Activated CD4-positive, alpha-beta memory T cell treated with anti-CD3 and anti-CD28 coated beads, Interleukin-2, amount 10 ng/mL, durations not matched to agents 7 days and 5 days (primary cell): ENCODE results near the gene RHOA. TPM values are rescaled to one million over a fixed set of nuclear protein-coding genes. Genes with fewer than 3 reads are reported as not detected.

Source experiments
- CTCF ChIA-PET: fragments of 350-600 bp; sonication (Branson Sonifier 250); formaldehyde crosslinking; loops from one replicate; lab custom pipeline; 2021; ENCODE audit warnings: antibody characterized with exemption, inconsistent platforms; lab: Charles Lee
- POLR2A ChIA-PET: fragments of 350-600 bp; sonication (Branson Sonifier 250); formaldehyde crosslinking; loops from one replicate; lab custom pipeline; 2021; ENCODE audit warnings: antibody characterized with exemption; lab: Charles Lee
- DNase-seq: peaks from one replicate; pipeline ENCODE4 v3.0.0-alpha.2; 2020
- H3K27ac Mint-ChIP-seq: one replicate; pipeline ENCODE4 v1.8.0; 2021; ENCODE audit warnings: mild to moderate bottlenecking, mixed read lengths
- H3K27me3 Mint-ChIP-seq: one replicate; pipeline ENCODE4 v1.8.0; 2021; ENCODE audit warnings: mixed read lengths
- H3K36me3 Mint-ChIP-seq: one replicate; pipeline ENCODE4 v1.8.0; 2021; ENCODE audit warnings: low read depth, mixed read lengths
- H3K4me1 Mint-ChIP-seq: one replicate; pipeline ENCODE4 v1.8.0; 2021; ENCODE audit warnings: mixed read lengths
- H3K4me3 Mint-ChIP-seq: one replicate; pipeline ENCODE4 v1.8.0; 2021; ENCODE audit warnings: mild to moderate bottlenecking, mixed read lengths
- H3K9me3 Mint-ChIP-seq: one replicate; pipeline ENCODE4 v1.8.0; 2021; ENCODE audit warnings: mixed read lengths
- total RNA-seq, 2 experiments: library from RNA; stranded (reverse); gene quantifications; one replicate each; pipeline ENCODE4 v1.2.3, GENCODE V29; 2021

Gene RHOA
- total RNA-seq = 100 to 1,000 TPM; 504 to 505 TPM

DNA sequence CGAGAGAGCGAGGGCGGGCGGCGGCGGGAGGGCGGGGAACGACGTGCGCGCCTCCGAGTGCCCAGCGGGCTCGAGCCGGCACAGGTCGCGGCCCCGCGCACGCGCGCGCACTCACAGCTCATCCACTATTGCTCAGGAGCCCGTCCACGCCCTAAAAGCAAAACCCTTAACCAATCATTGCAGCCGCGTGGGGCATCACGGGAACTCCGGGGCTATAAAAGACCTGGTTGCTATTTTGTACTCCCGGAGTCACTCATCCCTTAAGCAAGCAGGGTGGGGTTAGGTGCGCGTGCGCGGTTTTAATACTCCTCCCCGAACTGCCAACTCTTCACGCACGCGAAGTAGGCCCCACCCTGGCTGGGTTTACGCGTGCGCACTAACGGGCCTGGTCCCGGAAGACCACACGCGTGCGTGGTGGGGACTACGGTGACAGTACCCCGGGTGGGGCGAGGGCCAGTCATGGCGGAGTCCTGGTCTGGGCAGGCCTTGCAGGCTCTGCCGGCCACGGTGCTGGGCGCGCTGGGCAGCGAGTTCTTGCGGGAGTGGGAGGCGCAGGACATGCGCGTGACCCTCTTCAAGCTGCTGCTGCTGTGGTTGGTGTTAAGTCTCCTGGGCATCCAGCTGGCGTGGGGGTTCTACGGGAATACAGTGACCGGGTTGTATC is at the start of gene RHOA, which contains the start of gene TCTA:
Gene RHOA, minus strand, starts transcription at position 9 of the 664 bp plus-strand sequence. CDS start 36,387 bp downstream, outside the sequence.
Gene TCTA, plus strand, starts transcription at position 456 of the 664 bp plus-strand sequence. Its CDS starts 4 bp downstream, at position 460.
- peak; percentile 99 for DNase-seq
- H3K4me3 Mint-ChIP-seq = peak within 1 kb of the TSS; percentile 98
- H3K27me3 Mint-ChIP-seq = peaks cover 2% of the 10 kb centered on the region
- H3K27ac Mint-ChIP-seq = peak within 1 kb of the TSS; percentile 99
- ChIA-PET POLR2A (interaction anchor here (0.5 to 4.2 kb wide), 33 partner anchors 8 to 678 kb away, joined by 3 to 82 read pairs (median 5); partner anchors contain the start of genes AMT, ARIH2, DAG1 and GPX1), CTCF (interaction anchor here (0.6 to 3.5 kb wide), 11 partner anchors 16 to 401 kb away, joined by 3 to 20 read pairs (median 3); partner anchors contain the start of genes NICN1, QRICH1, UBA7 and USP4)
- H3K36me3 Mint-ChIP-seq = peaks cover 64% of the 10 kb centered on the region
- no peaks in the 10 kb centered on the region for H3K9me3 Mint-ChIP-seq
- H3K4me1 Mint-ChIP-seq = peaks cover 68% of the 10 kb centered on the region

DNA sequence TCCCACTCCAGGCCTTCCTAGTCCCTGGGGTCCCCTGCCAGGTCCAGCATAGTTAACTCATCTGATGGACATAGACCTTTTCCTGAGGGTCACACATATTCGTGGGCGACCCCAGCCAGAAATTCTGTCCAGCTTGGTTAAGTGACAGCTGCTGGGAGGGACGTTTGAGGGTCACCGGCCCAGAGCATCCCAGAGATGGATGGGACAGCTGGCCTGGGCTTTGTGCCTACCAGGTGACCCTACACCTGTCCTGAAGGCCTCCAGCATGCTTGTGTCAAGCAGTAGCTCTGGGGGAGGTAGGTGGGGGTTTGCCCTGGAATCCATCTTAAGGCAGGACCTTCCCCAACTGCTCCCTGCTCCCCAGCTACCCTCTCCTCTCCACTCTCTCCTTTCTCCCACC is 49.2 kb upstream of the RHOA start:
- ChIA-PET POLR2A (interaction anchor here (2.1 kb wide), 1 partner anchor 9 kb away, joined by 7 read pairs; the partner anchor contains the start of gene DAG1), CTCF (interaction anchor here (1.5 kb wide), 1 partner anchor 9 kb away, joined by 6 read pairs; the partner anchor contains the start of gene DAG1)
- H3K4me3 Mint-ChIP-seq = no peak overlapping the region

DNA sequence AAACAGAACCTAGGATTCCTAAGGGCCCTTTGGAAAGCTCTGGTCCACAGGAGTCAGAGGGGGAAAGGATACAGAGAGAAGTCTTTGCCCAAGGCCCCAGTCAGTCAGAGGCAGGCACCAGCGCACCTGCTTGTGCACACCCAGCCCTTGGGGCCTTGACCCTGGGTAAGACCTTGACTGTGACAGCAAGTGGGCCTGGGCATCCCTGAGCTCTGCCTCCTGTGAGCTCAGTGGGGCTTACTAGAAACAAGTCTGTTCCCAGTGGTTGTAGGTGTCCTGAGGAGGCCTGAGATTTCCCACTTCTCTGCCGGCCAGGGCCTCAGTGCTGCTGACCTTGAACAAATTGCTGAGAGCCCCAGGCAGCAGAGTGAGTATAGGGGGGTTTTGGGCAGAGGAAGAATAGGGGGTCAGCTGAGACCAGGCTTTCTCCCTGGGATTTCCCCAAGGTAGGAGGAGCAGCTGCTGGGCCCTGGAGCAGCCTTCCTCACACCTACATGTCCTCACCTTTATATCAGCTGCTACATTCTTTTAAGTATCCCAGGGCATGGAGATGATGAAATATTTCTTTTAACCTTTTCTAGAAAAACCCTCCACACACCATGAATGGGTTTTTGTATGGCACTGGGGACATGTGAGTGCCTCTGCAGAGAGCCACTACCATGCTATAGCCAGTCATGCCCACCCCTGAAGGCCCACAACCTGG is 48.6 kb upstream of the RHOA start:
- ChIA-PET CTCF (interaction anchor here (1.5 kb wide), 1 partner anchor 10 kb away, joined by 6 read pairs; the partner anchor contains the start of gene DAG1), POLR2A (interaction anchor here (2.1 kb wide), 1 partner anchor 9 kb away, joined by 7 read pairs; the partner anchor contains the start of gene DAG1)
- no peak for DNase-seq
- Mint-ChIP-seq H3K36me3 (no peaks in the 10 kb centered on the region), H3K4me1 (no peaks in the 10 kb centered on the region), H3K27me3 (no peaks in the 10 kb centered on the region), H3K9me3 (no peaks in the 10 kb centered on the region), H3K4me3 (no peak overlapping the region), H3K27ac (no peak overlapping the region)

More for the DNA sequence above, 49.2 kb upstream of the RHOA start:
- Mint-ChIP-seq H3K27ac (no peak overlapping the region), H3K27me3 (no peaks in the 10 kb centered on the region), H3K9me3 (no peaks in the 10 kb centered on the region), H3K36me3 (no peaks in the 10 kb centered on the region), H3K4me1 (no peaks in the 10 kb centered on the region)
- no peak for DNase-seq

DNA sequence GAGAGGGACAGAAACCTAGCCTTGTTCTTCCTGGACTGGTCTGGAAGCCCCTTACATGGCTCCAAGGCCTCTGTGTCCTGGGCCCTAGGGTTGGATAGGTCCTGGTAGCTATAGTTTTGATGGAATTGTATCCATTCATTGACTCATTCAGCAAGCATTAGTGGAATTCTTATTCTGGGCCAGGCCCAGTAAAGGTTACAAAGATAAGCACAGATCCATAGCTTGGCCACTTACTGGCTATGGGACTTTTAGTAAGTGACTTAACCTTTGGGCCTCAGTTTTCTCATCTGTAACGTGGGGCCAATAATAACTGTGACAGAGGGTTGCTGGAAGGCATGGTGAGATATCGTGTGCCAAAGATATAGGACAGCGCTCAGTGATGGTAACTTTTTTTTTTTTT is 44.7 kb upstream of the RHOA start:
- no peak overlapping the region for H3K4me3 Mint-ChIP-seq
- DNase-seq = no peak
- H3K27ac Mint-ChIP-seq = no peak overlapping the region
- H3K36me3 Mint-ChIP-seq = no peaks in the 10 kb centered on the region
- CTCF ChIA-PET = interaction anchor here (0.7 to 1.3 kb wide), 2 partner anchors 9 to 116 kb away, joined by 3 to 4 read pairs; partner anchors contain the start of gene USP4
- no peaks in the 10 kb centered on the region for H3K27me3 Mint-ChIP-seq
- H3K4me1 Mint-ChIP-seq = no peaks in the 10 kb centered on the region
- no peaks in the 10 kb centered on the region for H3K9me3 Mint-ChIP-seq
- POLR2A ChIA-PET = no interaction called here

DNA sequence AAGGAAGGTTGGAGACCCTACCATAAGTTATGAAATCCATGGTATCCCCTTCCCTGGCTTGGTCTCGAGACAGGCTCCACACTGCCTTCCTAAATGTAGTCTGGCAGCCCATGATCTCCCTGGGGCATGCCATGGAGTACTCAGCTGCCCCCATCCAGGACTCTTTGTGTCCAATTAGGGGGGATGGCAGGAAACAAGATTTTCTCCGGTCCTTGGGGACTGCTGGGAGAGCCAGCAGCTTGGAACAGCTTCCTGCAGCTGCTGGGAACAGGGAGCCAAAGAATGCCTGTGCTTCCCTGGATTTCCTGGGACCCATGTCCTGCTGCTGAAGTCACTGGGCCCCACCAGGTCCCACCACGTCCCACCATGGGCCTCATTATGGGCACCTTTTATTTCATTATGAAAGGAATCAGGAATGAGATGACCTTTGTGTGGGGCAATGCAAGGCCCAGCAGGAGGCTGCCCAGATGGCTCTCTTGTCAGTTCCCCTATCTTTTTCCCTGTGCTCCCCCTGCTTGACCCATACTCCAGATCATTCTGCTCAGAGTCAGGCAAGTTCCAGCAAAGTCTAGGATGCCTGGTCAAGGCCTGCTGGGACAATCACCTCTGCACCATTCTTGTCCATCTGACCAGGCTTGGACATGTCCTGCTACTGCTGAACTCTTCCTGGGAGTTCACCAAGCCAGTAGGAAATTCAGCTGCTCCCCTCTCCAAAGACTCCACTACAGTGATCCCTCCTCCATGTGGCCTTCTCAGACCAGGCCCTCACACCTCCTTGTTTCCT is 43.3 kb upstream of the RHOA start:
- Mint-ChIP-seq H3K4me3 (no peak overlapping the region), H3K9me3 (no peaks in the 10 kb centered on the region), H3K4me1 (no peaks in the 10 kb centered on the region), H3K27ac (no peak overlapping the region), H3K36me3 (no peaks in the 10 kb centered on the region), H3K27me3 (no peaks in the 10 kb centered on the region)
- ChIA-PET CTCF (interaction anchor here (1.0 kb wide), 2 partner anchors 217 to 284 kb away, joined by 3 read pairs; partner anchors contain the start of gene KLHDC8B), POLR2A (interaction anchor here (1.0 to 1.4 kb wide), 3 partner anchors 15 to 362 kb away, joined by 3 read pairs; partner anchors contain the start of genes DAG1 and QRICH1)
- no peak for DNase-seq

DNA sequence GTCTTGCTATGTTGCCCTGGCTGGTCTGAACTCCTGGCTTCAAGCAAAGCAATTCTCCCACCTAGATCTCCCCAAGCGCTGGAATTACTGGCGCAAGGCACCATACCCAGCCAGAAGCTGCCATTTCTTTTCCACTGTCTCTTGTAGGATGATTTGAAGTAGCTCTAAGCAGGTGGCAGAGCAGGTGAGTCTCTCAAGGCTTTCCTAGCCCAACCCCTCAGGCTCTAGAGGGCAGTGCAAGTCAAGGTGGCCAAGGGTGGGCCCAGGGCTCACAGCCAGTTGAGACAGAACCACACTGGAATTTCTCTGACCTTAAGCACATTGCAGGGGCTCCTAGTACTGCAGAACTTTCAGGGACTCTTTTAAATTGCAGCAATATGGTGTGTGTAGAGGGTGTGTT is 42.7 kb upstream of the RHOA start:
- H3K4me3 Mint-ChIP-seq = no peak overlapping the region
- no peaks in the 10 kb centered on the region for H3K9me3 Mint-ChIP-seq
- H3K27me3 Mint-ChIP-seq = no peaks in the 10 kb centered on the region
- ChIA-PET CTCF (interaction anchor here (0.6 to 1.0 kb wide), 4 partner anchors 48 to 283 kb away, joined by 3 read pairs; partner anchors contain the start of gene KLHDC8B), POLR2A (interaction anchor here (1.0 to 3.5 kb wide), 4 partner anchors 16 to 361 kb away, joined by 3 to 10 read pairs (median 3); partner anchors contain the start of genes DAG1, QRICH1 and USP4)
- no peak for DNase-seq
- no peaks in the 10 kb centered on the region for H3K36me3 Mint-ChIP-seq
- H3K27ac Mint-ChIP-seq = no peak overlapping the region
- H3K4me1 Mint-ChIP-seq = no peaks in the 10 kb centered on the region

DNA sequence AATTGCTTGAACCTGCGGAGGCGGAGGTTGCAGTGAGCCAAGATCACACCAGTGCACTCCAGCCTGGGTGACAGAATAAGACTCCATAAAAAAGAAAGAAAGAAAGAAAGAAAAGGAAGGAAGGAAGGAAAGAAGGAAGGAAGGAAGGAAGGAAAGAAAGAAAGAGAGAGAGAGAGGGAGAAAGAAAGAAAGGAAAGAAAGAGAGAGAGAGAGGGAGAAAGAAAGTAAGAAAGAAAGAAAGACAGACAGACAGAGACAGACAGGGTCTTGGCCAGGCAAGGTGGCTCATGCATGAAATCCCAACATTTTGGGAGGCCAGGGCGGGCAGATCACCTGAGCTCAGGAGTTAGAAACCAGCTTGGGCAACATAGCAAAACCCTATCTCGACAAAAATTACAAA is 41.8 kb upstream of the RHOA start:
- no peaks in the 10 kb centered on the region for H3K9me3 Mint-ChIP-seq
- H3K27me3 Mint-ChIP-seq = no peaks in the 10 kb centered on the region
- peaks cover 6% of the 10 kb centered on the region for H3K4me1 Mint-ChIP-seq
- CTCF ChIA-PET = interaction anchor here (0.6 kb wide), 1 partner anchor 165 kb away, joined by 3 read pairs; no protein-coding TSS in a partner anchor
- no peak overlapping the region for H3K27ac Mint-ChIP-seq
- no peak for DNase-seq
- no peaks in the 10 kb centered on the region for H3K36me3 Mint-ChIP-seq
- POLR2A ChIA-PET = interaction anchor here (1.4 to 3.5 kb wide), 2 partner anchors 113 to 360 kb away, joined by 3 to 10 read pairs; partner anchors contain the start of genes QRICH1 and USP4
- H3K4me3 Mint-ChIP-seq = no peak overlapping the region

DNA sequence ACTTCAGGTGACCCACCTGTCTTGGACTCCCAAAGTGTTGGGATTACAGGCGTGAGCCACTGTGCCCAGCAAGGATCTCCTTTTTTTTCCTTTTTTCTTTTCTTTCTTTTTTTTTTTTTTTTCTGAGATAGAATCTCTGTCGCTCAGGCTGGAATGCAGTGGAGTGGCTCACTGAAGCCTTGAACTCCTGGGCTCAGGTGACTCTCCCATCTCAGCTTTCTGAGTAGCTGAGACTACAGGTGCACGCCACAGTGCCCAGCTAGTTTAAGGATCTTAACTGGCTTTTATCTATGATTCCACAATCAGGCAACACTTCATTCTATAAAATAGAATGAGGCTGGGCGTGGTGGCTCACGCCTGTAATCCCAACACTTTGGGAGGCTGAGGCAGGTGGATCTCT is 33.6 kb upstream of the RHOA start:
- Mint-ChIP-seq H3K4me1 (peaks cover 21% of the 10 kb centered on the region), H3K4me3 (no peak overlapping the region), H3K9me3 (no peaks in the 10 kb centered on the region), H3K27me3 (no peaks in the 10 kb centered on the region), H3K27ac (peak overlapping the region; percentile 44), H3K36me3 (no peaks in the 10 kb centered on the region)
- no peak for DNase-seq
- ChIA-PET POLR2A (interaction anchor here (1.1 to 4.6 kb wide), 6 partner anchors 16 to 114 kb away, joined by 3 to 37 read pairs (median 24); partner anchors contain the start of genes DAG1, NICN1, RHOA and TCTA), CTCF (interaction anchor here (2.3 to 3.3 kb wide), 2 partner anchors 29 to 106 kb away, joined by 26 to 30 read pairs; partner anchors contain the start of gene USP4)

DNA sequence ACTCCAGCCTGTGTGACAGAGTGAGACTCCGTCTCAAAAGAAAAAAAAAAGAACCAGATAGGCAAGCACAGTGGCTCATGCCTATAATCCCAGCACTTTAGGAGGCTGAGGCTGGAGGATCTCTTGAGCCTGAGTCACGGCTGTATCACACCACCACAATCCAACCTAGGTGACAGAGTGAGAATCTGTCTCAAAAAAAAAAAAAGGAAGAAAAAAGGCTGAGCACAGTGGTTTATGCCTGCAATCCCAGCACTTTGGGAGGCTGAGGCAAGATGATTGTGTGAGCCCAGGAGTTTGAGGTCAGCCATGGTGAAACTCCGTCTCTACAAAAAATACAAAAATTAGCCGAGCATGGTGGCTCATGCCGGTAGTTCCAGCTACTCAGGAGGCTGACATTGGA is 23.0 kb upstream of the RHOA start:
- Mint-ChIP-seq H3K27me3 (no peaks in the 10 kb centered on the region), H3K9me3 (no peaks in the 10 kb centered on the region), H3K4me1 (peaks cover 8% of the 10 kb centered on the region), H3K4me3 (no peak overlapping the region), H3K27ac (no peak overlapping the region), H3K36me3 (no peaks in the 10 kb centered on the region)
- ChIA-PET POLR2A (no interaction called here), CTCF (no interaction called here)
- DNase-seq = no peak

DNA sequence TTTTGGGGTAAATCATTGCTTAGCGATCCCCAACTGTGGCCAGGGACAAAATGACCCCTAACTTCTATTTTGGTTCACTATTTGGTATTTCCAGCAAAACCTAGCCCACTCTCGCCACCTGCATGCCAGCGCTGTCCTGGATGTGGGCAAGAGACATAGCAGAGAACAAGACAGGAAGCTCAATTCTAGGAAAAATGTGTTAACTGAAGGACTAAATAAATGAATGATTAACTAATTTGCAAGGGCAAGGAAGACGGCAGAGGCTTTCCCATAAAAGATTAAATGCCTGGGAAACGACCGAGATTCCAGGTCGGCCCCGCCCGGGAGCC is 16.9 kb upstream of the RHOA start:
- Mint-ChIP-seq H3K27ac (peak overlapping the region; percentile 95), H3K36me3 (peaks cover 25% of the 10 kb centered on the region), H3K27me3 (no peaks in the 10 kb centered on the region), H3K9me3 (no peaks in the 10 kb centered on the region), H3K4me3 (peak overlapping the region; percentile 82), H3K4me1 (peaks cover 36% of the 10 kb centered on the region)
- CTCF ChIA-PET = interaction anchor here (0.7 to 3.7 kb wide), 7 partner anchors 8 to 512 kb away, joined by 3 to 28 read pairs (median 4); partner anchors contain the start of genes RBM6, TCTA and USP4
- POLR2A ChIA-PET = interaction anchor here (0.6 to 5.5 kb wide), 19 partner anchors 8 to 411 kb away, joined by 3 to 79 read pairs (median 4); partner anchors contain the start of genes QRICH1, RHOA, TCTA and USP4
- DNase-seq = no peak

DNA sequence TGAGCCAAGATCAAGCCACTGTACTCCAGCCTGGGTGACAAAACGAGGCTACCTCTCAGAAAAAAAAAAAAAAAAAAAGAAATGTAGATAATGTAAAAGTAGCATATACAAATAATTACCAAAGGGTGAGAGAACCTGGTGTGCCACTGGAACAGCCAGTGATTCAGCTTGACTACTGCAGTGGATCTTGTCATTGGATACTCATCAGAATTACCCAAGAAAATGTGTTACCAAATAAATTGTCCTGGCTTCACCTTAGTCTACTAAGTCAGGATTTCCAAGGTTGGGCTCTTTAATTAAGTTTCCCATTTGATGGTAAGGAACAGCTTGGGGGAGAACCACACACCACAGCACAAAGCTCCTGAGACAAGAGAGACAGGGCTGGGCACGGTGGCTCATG is 15.8 kb upstream of the RHOA start:
- Mint-ChIP-seq H3K9me3 (no peaks in the 10 kb centered on the region), H3K27me3 (no peaks in the 10 kb centered on the region), H3K36me3 (peaks cover 30% of the 10 kb centered on the region), H3K27ac (no peak overlapping the region), H3K4me3 (peak overlapping the region; percentile 82), H3K4me1 (peaks cover 45% of the 10 kb centered on the region)
- POLR2A ChIA-PET = interaction anchor here (3.9 to 5.5 kb wide), 2 partner anchors 11 to 15 kb away, joined by 51 to 79 read pairs; partner anchors contain the start of genes RHOA and TCTA
- no peak for DNase-seq
- CTCF ChIA-PET = interaction anchor here (0.7 to 3.7 kb wide), 3 partner anchors 11 to 271 kb away, joined by 3 to 28 read pairs (median 10); partner anchors contain the start of gene TCTA
